GM12892 (cell line): Measurements from ENCODE around the gene CP.

ENCODE experiments used
- POLR2A ChIP-seq: IDR thresholded peaks from 2 replicates; pipeline ENCODE4 v1.6.1; 2011; ENCODE audit warnings: low read depth, low read length, control low read depth
- POLR2AphosphoS5 ChIP-seq: IDR thresholded peaks from 2 replicates; pipeline ENCODE4 v1.6.1; 2011; ENCODE audit warnings: low read depth, low read length, control low read depth
- TAF1 ChIP-seq: IDR thresholded peaks from 2 replicates; pipeline ENCODE4 v1.6.1; 2011; ENCODE audit warnings: low read depth, mild to moderate bottlenecking, control low read depth, low read length, borderline replicate concordance

GRCh38 chr3:149188494-149188893, 33.1 kb downstream of the CP start:
- no peak for TF ChIP-seq TAF1
- TF ChIP-seq POLR2AphosphoS5 = no peak
- TF ChIP-seq POLR2A = no peak
